Fibroblast of mammary gland (primary cell): ENCODE measurements around the gene CAPZA1.

Source experiments
- DNase-seq: peaks from one replicate; pipeline ENCODE4 v3.0.0-alpha.2; 2010; ENCODE audit warnings: low read depth
- H3K4me3 ChIP-seq: 2 replicates; pipeline ENCODE4 v1.5.1; 2011; ENCODE audit warnings: low read depth, mild to moderate bottlenecking, low read length, moderate library complexity; ENCODE audit not compliant: control insufficient read depth
- TF ChIP-seq, protein P1 (sequence below): conservative IDR thresholded peaks from 2 replicates; pipeline ENCODE4 v1.5.1; 2011; ENCODE audit warnings: low read depth, low read length, inconsistent platforms; ENCODE audit not compliant: control insufficient read depth, insufficient read depth

CAPZA1 gene

DNA sequence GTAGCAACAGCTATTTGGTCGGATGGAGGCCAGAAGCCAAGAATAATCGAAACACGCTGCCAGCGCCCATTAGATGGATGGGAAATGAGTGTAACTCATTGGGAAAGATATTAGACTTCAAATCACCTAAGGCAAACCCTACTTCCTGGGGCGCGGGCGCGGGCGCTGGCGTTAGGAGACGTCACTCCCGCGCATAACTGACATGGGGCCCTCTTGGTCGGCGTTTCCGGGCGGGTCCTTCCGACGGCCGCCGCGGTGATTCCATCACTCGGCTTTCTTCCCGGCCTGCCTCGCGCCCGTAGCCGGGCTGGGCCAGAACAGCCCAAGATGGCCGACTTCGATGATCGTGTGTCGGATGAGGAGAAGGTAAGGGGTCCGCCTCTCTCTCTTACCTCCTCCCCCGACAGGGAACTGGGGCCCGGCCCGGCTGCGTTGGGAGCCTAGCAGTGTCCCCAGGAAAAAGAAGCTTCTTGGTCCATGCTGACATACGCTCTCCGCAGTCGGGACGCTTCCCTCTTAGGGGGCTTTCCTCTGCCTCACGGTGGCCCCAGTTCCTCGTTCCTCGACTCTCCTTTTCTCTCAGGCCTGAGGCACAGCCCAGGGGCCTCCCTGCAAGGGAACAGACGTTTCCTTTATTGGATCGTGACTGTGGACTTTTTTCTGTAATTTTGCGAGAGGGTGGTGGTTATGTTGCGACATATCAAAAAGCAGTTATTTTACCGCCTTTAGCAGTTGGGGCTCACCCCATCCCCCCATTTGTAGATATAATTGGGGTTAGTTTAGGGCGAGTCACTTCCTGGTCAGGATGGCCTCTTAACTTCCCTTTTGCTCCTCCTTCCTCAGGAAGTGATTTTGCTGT, at the start of gene CAPZA1:
TSS of gene CAPZA1 (plus strand) at position 315 of the 859 bp plus-strand sequence. CDS start at position 328, 13 bp downstream.
- TF ChIP-seq, protein P1, sequence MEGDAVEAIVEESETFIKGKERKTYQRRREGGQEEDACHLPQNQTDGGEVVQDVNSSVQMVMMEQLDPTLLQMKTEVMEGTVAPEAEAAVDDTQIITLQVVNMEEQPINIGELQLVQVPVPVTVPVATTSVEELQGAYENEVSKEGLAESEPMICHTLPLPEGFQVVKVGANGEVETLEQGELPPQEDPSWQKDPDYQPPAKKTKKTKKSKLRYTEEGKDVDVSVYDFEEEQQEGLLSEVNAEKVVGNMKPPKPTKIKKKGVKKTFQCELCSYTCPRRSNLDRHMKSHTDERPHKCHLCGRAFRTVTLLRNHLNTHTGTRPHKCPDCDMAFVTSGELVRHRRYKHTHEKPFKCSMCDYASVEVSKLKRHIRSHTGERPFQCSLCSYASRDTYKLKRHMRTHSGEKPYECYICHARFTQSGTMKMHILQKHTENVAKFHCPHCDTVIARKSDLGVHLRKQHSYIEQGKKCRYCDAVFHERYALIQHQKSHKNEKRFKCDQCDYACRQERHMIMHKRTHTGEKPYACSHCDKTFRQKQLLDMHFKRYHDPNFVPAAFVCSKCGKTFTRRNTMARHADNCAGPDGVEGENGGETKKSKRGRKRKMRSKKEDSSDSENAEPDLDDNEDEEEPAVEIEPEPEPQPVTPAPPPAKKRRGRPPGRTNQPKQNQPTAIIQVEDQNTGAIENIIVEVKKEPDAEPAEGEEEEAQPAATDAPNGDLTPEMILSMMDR = no peak
- peak; percentile 88 for DNase-seq
- H3K4me3 ChIP-seq = peak within 1 kb of the TSS; percentile 100

DNA sequence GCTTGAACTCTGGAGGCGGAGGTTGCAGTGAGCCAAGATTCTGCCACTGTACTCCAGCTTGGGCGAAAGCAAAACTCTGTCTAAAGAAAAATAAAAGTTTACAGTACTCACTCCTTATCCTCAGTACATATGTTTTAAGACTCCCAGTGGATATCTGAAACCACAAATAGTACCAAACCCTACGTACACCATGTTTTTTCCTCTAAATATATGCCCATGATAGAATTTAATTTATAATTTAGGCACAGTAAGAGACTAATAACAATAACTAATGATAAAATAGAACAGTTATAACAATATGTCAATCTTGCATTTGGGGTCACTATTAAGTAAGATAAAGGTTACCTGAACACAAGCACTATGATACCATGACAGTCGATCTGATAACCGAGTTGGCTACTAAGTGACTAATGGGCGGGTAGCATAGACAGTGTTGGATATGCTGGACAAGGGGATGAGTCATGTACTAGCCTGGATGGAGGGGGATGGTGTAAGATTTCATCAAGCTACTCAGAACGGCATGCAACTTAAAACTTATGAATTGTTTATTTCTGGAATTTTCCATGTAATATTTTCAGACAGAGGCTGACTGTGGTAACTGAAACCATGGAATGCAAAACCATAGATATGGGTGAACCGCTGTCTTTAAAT, 44.4 kb upstream of the CAPZA1 start:
- TF ChIP-seq, protein P1 = no peak
- H3K4me3 ChIP-seq = no peak overlapping the region
- peak; percentile 95 for DNase-seq

DNA sequence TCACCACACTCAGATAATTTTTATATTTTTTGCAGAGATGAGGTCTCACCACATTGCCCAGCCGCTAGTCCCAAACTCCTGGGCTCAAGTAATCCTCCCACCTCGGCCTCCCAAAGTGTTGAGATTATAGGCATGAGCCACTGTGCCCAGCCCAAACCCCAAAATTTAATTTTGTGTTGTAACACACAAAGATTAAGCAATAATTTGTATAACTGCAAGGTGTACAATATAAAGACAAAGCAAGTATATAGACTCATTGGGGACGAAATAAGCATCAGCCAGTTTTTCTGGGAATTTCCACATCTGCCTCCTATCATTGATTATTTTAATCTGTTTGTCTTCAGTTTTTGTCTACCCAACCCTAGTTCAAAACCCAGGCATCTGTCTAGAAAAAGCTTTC, 43.4 kb upstream of the CAPZA1 start:
- no peak overlapping the region for H3K4me3 ChIP-seq
- TF ChIP-seq, protein P1 = no peak
- DNase-seq = no peak

DNA sequence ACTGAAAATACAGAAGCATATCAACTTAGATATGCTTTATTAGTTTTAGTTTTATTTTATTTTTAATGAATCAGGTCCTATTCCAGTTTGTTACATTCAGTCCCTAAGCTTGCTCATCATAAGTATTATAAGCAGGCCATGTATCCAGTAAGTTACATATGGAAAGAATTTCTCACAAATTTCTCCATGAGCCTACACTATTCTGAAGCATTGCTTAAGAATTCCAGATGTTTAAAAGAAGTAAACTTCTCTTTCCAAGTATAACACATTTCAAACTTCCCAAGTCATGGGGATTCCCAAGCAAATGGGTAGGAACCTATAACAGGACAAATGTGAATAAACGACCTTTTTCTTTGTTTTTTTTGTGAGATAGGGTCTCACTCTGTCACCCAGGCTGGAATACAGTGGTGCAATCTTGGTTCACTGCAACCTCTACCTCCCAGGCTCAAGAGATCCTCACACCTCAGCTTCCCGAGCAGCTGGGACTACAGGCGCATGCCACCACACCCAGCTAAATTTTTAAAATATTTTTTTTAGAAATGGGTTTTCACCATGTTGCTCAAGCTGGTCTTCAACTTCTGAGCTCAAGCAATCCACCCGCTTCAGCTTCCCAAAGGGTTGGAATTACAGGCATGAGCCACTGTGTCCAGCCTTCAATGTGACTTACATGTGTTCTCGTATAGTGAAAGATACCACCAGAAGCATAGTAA, 39.7 kb upstream of the CAPZA1 start:
- TF ChIP-seq, protein P1 = no peak
- peak; percentile 59 for DNase-seq
- no peak overlapping the region for H3K4me3 ChIP-seq

DNA sequence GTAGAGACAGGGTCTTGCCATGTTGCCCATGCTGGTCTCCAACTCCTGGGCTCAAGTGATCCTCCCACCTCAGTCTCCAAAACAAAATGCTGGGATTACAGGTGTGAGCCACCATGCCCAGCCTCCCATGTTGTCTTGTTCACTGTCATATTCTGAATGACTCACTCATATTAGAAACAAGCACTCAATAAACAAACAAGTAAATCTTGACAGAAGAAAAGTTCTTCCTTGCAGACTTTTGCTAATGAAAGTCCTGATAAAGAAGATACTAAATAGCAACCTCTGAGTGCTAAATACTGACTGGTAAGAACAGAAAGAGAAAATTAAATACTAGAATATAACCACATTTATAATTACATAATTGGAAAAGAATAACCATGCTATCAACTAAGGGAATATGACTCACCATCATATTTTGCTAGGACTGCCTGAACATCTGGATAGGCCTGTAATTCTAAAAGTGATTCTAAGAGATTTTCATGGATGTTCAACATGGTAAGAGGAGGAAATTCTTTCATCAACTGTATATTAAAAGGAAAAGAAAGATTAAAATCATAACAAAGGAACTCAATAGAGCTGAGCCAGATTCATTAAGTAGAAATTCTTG, 37.9 kb upstream of the CAPZA1 start:
- H3K4me3 ChIP-seq = no peak overlapping the region
- peak; percentile 31 for DNase-seq
- TF ChIP-seq, protein P1 = no peak

DNA sequence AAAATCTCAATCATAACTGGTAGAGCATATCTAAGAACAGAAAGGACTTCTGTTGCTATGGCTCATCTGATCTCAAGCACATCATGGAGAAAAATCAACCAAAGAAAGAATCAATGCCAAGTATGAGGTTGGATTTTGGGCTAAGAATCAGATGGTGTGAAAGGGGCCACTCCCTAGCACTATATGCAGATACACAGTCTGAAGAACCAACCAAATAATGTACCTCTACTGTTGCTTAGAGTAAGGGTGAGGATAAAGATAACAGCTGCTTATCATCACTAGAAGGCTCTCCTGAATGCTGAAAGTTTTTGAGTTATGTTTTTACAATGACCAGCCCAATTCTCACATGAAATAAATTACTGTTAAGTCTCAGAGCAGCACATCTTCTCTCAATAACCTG, 36.3 kb upstream of the CAPZA1 start:
- no peak overlapping the region for H3K4me3 ChIP-seq
- TF ChIP-seq, protein P1 = no peak
- DNase-seq = no peak
